Glutamatergic neuron (in vitro differentiated cells): Measurements from ENCODE around the gene SH3PXD2B. TPM values are rescaled to one million over a fixed set of nuclear protein-coding genes. Genes with fewer than 3 reads are reported as not detected.

Experiments
- DNase-seq: peaks from one replicate; pipeline ENCODE4 v3.0.0; 2022
- H3K27ac Mint-ChIP-seq: one replicate; pipeline ENCODE4 v1.8.0; 2020; ENCODE audit warnings: mild to moderate bottlenecking, mixed read lengths, inconsistent platforms; ENCODE audit not compliant: unreplicated experiment
- H3K27me3 Mint-ChIP-seq: one replicate; pipeline ENCODE4 v1.8.0; 2020; ENCODE audit warnings: mild to moderate bottlenecking, moderate library complexity, mixed read lengths, inconsistent platforms; ENCODE audit not compliant: unreplicated experiment
- H3K36me3 Mint-ChIP-seq: one replicate; pipeline ENCODE4 v1.8.0; 2020; ENCODE audit warnings: mild to moderate bottlenecking, mixed read lengths, inconsistent platforms; ENCODE audit not compliant: unreplicated experiment
- H3K4me1 Mint-ChIP-seq: one replicate; pipeline ENCODE4 v1.8.0; 2020; ENCODE audit warnings: mild to moderate bottlenecking, low read depth, mixed read lengths, inconsistent platforms; ENCODE audit not compliant: unreplicated experiment
- H3K4me3 Mint-ChIP-seq: one replicate; pipeline ENCODE4 v1.8.0; 2020; ENCODE audit warnings: mild to moderate bottlenecking, mixed read lengths, inconsistent platforms; ENCODE audit not compliant: unreplicated experiment
- H3K9me3 Mint-ChIP-seq: one replicate; pipeline ENCODE4 v1.8.0; 2020; ENCODE audit warnings: mild to moderate bottlenecking, moderate library complexity, mixed read lengths, inconsistent platforms; ENCODE audit not compliant: unreplicated experiment
- CTCF ChIP-seq: fragments of 200-600 bp; sonication (generic); IDR thresholded peaks from one replicate; pipeline ENCODE4 v1.5.0; 2021; ENCODE audit not compliant: partially characterized antibody, unreplicated experiment
- total RNA-seq: library from RNA; stranded (reverse); fragmentation: NEBNext Ultra II Directional; extraction: Animal tissue kit (Norgen Biotek cat#: 25700); gene quantifications from one replicate; pipeline ENCODE4 v1.2.1, GENCODE V29; 2021; ENCODE audit not compliant: unreplicated experiment

SH3PXD2B gene
- total RNA-seq, 1 donor from 2014 or later: 96.8 TPM

GRCh38 chr5:172325452-172325851, 128.9 kb downstream of the SH3PXD2B start:
- Mint-ChIP-seq H3K9me3 (peaks cover 1% of the 10 kb centered on the region), H3K36me3 (peaks cover 4% of the 10 kb centered on the region), H3K4me1 (no peaks in the 10 kb centered on the region), H3K27ac (no peak overlapping the region), H3K4me3 (no peak overlapping the region), H3K27me3 (peaks cover 3% of the 10 kb centered on the region)
- no peak for DNase-seq
- no peak for TF ChIP-seq CTCF

- Mint-ChIP-seq H3K36me3 (peaks cover 4% of the 10 kb centered on the region), H3K27ac (no peak overlapping the region), H3K27me3 (no peaks in the 10 kb centered on the region), H3K4me3 (no peak overlapping the region), H3K9me3 (peaks cover 1% of the 10 kb centered on the region), H3K4me1 (no peaks in the 10 kb centered on the region)
- no peak for DNase-seq
- no peak for TF ChIP-seq CTCF
These were observed 132.0 kb downstream of the SH3PXD2B start for GRCh38 chr5:172322028-172322965.

GRCh38 chr5:172321593-172321992, 132.7 kb downstream of the SH3PXD2B start:
- DNase-seq: no peak
- H3K4me3 Mint-ChIP-seq: no peak overlapping the region
- no peaks in the 10 kb centered on the region for H3K4me1 Mint-ChIP-seq
- peaks cover 1% of the 10 kb centered on the region for H3K9me3 Mint-ChIP-seq
- H3K36me3 Mint-ChIP-seq: peaks cover 4% of the 10 kb centered on the region
- TF ChIP-seq CTCF: no peak
- no peak overlapping the region for H3K27ac Mint-ChIP-seq
- H3K27me3 Mint-ChIP-seq: no peaks in the 10 kb centered on the region

- no peak for TF ChIP-seq CTCF
- Mint-ChIP-seq H3K4me1 (no peaks in the 10 kb centered on the region), H3K4me3 (no peak overlapping the region), H3K9me3 (peaks cover 1% of the 10 kb centered on the region), H3K27ac (no peak overlapping the region), H3K27me3 (no peaks in the 10 kb centered on the region), H3K36me3 (no peaks in the 10 kb centered on the region)
- DNase-seq: no peak
These were observed 134.4 kb downstream of the SH3PXD2B start for GRCh38 chr5:172319708-172320441.
